HG03457 (cell line): Measurements from ENCODE around the gene POMT1.
"Not testable (repeated sequence)": the region's sequence is repeated elsewhere in the genome, so short reads cannot be mapped to it uniquely, and the experiment has no call there.

Experiments
- ATAC-seq: cut with Tn5 transposase; IDR thresholded peaks from one replicate; pipeline ENCODE4 v1.9.1; 2021; ENCODE audit warnings: moderate number of reproducible peaks; ENCODE audit not compliant: unreplicated experiment

The POMT1 gene

DNA sequence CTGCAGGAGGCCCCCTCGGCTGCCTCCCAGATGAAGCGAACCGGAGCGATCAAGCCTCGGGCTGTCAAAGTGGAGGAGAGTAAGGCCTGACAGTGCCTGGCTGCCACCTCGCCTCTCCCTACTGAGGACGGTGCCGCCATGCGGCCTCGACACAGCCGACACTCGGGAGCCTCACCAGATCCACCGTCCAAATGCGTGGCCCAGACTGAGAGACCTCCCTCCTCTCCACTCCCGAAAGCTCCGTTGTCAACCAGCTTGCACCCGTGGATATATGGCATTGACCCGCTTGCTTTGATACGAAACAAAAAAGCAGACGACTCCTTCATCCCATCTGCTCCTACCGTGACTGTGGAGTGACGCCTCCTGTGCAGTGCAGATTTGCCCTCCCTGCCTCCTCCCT, 6.9 kb upstream of the POMT1 start:
- ATAC-seq, result no peak

DNA sequence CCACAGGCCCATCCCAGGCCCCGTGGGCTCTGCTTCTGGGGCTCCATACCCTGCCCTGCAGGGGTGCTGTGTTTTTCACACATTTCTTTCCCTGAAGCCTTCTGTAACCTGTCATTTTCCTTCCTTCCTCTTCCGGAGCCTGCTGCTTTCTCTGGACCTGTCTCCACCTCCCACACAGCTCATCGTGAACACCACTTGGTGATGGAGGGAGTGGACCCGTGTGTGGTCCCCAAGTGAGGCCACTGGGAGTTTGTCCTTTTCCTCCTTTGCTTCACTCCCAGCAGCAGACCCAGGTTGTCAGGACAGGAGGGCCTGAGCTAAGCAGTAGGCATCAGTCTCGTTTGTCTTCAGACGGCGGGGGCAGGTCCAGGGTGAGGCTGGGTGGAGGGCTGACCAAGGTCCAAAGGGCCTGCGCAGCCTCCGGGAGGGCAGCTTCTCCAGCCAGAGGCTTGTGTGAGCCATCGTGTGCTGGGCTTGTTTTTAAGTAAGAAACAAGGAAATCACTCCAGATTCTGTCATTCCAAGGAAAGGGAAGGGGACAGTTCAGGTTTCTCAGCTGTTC, 5.8 kb upstream of the POMT1 start:
- no peak for ATAC-seq

DNA sequence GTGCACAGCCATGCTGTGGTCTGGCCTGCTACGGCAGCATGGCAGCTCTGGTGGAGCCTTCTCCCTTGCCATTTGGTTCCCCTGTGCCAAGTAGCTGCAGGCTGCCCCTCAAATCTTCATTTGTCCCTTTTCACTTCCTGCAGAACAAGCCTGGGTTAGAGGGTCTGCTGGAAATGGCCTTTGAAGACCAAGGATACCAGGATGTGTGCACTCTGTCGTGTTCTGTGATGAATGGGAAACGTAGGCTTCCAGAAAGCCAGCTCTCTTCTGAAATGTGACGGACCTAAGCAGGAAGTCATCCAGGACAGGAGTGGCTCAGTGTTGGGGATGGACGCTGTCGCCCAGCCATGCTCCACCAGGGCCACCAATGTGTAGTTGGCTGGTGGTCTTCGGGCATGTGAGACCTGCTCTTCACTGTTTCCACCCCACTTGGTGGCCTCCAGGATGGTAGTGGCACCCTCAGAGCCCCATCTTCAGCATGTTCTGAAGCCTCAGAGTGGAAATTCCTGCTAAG, 3.4 kb upstream of the POMT1 start:
- no peak for ATAC-seq

DNA sequence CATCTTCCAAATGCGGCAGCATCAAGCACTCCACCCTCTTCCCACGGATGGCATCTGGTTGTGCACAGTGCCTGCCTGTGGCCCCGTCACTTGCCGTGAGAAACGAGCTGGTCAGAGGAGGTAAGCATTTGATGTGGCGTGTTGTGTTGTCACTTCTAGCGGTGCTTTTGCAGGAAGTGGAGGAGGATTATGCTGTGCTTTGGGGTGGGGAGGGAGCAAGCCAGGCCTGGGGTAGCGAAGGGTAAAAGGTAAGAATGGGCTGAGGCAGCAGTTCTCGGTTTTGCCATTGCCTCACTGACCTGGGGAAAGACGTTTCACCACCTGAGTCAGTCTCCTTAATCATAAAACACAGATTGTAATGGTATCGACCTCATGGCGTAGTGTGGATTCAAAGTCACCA, 2.3 kb upstream of the POMT1 start:
- no peak for ATAC-seq

DNA sequence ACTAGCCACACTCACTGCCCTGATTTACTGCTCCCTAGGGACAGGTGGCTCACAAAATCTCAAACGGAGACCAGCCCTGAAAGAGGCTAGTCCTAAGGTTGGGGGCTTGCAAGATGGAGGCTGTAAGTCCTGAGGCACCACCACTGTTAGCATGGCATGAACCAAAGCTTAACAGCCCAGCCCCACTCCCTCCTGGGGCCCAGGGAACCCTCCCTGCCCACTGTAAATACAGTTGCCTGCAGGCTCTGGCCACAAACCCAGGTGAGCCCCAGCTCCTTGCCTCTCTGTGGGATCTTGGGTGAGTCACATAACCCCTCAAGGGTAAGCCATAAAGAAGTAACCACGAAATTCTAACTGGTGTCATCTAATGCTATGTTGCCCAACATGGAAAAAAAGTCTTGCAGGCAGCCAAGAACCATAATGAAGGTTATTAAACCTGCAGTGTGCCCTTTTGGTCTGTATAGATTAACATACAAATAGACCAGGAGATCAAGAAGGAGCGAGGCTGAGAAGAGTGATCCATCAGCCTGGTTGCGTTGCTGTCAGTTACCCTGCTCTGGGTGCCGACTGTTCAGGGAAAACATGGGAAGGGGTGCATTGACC, 1.7 kb upstream of the POMT1 start:
- ATAC-seq, result no peak

DNA sequence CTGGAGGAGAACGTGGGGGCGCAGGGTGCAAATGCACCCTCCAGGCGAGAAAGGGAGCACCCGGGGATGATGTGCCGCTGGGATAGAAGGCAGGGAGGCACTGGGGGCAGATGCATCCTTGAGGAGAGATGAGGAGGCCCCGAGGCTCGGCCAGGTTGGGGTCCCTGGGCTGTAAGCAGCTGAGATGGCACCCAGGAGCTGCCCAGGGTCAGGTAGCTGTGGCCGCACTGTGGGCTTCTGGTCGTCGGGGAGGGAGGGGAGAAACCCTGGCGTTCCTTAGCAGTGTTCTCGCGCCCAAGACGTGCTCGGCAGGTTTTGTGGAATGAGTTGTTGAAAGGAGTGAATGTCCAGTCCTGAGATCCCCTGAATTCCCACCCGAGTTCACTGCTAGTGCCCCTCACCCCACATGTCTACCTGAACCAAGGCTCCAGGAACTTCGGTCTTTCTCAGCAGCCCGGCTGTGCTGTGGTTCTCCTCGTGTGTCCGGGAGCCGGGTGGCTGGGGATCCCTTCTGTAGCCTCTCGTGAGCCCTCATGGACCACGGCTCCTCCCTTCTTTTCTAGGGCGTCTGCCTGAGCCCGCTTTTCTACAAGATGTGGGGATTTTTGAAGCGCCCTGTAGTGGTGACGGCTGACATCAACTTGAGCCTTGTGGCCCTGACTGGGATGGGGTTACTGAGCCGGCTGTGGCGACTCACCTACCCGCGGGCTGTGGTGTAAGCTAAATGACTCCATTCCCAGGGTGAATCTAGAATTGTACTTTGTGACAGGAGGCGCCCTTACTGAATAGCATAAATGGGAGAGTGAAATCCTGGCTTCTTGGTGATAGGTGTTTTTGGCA, 1.1 kb downstream of the POMT1 start:
- no peak for ATAC-seq

DNA sequence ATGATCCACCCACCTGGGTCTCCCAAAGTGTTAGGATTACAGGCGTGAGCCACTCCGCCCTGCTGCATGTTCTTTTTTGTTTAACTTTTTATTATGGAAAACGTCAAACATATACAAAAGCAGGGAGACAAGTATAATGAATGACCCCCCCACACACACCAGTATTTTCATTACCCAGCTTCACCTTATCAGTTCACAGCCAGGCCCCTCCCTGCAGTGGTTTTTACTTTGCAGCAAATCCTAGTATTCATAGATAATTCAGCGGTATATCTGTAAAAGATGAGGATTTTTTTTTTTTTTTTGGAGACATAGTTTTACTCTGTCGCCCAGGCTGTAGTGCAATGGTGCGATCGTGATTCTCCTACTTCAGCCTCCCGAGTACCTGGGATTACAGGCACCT, 2.3 kb downstream of the POMT1 start:
- ATAC-seq, result no peak

DNA sequence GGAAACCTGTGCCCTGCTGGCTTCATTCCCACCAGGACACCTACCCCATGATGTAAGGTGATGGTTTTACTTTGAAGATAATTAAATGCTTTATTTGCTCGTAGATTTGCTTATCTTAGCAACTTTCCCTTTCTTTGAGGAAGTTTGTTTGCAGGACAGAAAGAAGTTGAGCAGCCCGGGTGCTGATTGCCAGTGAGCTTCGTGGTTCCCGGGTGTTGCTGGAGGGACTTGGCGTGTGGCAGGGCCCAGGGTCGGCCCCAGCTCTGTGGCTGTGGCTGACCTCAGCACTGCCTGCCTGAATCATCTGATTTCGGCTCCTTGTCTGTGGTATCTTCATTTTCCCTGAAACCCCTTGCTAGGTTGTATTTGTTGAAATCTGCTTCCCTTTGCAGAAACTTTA, 8.7 kb downstream of the POMT1 start:
- ATAC-seq, result no peak

DNA sequence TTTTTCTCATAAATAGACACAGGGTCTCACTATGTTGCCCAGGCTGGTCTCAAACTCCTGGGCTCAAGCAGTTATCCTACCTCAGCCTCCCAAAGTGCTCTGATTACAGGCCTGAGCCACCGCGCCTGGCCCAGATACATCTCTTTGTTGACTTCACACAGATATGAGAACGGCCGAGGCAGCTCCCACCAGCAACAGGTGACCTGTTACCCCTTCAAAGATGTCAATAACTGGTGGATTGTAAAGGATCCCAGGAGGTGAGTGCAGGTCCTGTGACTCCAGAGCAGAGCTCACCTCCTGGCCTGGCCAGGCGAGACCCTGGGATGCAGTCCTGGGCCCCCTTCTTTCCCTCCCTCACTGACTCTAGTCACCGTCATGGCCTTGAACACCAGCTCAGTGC, 9.2 kb downstream of the POMT1 start:
- ATAC-seq, result no peak

DNA sequence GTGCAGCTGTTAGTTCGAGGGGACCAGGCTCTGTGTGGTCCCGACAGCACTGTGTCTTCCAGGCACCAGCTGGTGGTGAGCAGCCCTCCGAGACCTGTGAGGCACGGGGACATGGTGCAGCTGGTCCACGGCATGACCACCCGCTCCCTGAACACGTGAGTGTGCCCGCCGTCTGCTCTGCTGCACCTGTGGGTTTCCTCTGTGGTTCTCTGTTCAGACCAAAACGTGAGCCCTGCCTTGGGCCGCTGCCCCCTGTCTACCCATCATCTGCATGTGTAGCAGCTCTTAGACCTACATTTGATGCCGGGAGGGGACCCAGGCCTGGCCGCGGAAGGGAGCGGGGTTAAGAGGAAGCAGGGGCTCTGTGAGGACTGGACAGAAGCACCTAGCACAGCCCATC, 10.5 kb downstream of the POMT1 start:
- no peak for ATAC-seq

DNA sequence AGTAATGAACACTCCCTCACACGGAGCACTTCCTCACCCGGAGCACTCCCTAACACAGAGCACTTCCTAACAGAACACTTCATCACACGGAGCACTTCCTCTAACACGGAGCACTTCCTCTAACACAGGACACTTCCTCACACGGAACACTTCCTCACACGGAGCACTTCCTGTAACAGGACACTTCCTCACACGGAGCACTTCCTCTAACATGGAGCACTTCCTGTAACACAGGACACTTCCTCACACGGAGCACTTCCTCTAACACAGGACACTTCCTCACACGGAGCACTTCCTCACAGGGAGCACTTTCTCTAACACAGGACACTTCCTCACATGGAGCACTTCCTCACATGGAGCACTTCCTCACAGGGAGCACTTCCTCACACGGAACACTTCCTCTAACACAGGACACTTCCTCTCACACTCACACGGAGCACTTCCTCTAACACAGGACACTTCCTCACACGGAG, 12.9 kb downstream of the POMT1 start:
- ATAC-seq, result not testable (repeated sequence)

DNA sequence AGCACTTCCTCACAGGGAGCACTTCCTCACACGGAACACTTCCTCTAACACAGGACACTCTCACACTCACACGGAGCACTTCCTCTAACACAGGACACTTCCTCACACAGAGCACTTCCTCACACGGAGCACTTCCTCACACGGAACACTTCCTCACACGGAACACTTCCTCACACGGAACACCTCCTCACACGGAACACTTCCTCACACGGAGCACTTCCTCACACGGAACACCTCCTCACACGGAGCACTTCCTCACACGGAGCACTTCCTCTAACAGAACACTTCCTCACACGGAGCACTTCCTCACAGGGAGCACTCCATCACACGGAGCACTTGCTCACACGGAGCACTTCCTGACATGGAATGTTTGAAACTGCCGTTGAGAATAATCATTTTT, 13.4 kb downstream of the POMT1 start:
- ATAC-seq, result no peak

DNA sequence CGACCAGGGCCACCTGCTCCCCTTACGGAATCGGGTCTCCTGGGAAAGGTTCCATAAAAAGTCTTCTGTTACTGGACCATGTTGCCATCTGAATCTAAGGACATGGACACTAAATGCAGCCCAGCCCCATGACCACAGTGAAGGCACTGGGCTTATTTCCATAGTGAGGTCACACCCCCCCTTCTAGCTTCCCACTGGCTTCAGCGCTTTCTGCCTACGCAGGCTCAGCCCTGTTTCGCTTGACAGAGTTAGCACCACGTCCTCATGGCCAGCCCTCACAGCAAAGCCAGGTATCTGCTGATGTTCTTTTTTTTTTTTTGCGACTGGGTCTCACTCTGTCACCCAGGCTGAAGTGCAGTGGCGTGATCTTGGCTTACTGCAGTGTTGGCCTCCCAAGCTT, 14.2 kb downstream of the POMT1 start:
- ATAC-seq, result no peak

DNA sequence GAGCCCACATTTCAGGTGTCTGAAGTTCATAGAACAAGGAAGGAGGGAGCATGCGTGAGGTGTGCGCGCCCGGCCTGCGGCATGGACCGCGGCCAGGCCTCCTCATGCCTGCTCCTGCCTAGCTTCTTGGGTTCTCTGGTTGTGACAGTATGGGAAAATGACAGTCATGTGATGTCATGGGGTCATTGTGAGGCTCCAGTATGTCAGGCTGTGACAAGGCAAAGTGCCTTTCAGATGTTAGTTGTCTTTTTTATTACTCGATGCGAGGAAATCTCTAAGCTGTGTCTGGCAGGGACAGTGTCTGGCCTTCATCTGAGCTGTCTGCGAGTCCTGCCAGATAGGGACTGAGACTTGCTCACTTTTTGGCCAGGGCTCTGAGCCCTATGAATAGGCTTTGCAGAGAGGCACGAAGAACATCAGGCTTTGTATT, 15.1 kb downstream of the POMT1 start:
- no peak for ATAC-seq

DNA sequence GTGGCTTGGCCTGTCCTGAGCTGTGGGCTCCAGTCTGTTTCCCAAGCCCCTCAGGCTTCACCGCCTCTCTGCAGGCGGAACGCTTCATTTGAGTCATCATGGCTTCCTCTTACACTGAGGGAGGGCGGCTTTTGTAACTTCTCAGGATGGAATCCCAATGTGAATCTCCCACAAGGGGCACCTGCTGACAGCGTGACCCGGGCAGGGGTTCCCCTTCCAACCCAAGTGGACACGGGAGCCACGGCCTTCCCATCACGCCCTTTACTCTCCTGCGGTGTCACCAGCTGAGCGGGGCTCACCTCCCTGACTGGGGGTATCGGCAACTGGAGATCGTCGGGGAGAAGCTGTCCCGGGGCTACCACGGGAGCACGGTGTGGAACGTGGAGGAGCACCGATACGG, 15.8 kb downstream of the POMT1 start:
- ATAC-seq, result no peak

DNA sequence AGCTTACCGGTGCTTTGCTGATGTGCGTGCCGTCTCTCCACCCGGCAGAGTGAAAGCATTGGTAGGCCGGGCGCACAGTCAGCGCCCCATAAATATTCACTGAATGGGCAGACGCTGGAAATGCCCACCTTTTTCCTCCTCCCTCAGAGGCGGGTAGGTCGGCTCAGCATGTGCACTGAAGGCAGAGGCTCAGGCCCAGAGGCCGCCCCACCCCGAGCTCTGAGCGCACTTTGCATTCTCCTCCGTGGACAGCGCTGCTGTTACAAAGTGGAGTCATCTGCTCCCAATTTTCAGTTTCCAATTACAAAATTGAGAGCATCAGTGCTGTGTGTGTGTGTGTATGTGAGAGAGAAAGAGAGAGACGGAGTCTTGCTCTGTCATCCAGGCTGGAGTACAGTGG, 17.8 kb downstream of the POMT1 start:
- no peak for ATAC-seq

DNA sequence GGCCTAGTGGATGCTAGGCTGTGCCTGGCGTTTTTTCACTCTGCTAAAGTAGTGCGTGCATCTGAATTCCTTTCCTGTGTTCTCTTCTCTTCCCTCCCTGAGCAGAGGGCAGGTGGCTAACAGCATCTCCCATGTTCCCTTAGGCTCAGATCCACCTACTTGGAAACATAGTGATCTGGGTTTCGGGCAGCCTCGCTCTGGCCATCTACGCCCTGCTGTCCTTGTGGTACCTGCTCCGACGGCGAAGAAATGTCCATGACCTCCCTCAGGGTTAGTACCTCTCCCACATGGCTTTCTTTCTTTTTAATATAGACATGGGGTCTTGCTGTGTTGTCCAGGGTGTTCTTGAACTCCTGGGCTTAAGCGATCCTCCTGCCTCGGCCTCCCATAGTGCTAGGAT, 18.5 kb downstream of the POMT1 start:
- ATAC-seq, result no peak

DNA sequence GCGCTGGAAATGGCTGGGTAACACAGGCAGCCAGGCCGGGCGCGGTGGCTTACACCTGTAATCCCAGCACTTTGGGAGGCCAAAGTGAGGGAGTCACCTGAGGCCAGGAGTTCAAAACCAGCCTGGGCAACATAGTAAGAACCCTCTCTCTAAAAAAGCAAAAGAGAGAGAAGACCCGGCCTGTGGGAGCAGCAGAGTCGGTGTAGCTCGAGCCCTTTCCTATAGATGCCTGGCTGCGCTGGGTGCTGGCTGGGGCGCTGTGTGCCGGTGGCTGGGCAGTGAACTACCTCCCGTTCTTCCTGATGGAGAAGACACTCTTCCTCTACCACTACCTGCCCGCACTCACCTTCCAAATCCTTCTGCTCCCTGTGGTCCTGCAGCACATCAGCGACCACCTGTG, 19.1 kb downstream of the POMT1 start:
- ATAC-seq, result no peak

DNA sequence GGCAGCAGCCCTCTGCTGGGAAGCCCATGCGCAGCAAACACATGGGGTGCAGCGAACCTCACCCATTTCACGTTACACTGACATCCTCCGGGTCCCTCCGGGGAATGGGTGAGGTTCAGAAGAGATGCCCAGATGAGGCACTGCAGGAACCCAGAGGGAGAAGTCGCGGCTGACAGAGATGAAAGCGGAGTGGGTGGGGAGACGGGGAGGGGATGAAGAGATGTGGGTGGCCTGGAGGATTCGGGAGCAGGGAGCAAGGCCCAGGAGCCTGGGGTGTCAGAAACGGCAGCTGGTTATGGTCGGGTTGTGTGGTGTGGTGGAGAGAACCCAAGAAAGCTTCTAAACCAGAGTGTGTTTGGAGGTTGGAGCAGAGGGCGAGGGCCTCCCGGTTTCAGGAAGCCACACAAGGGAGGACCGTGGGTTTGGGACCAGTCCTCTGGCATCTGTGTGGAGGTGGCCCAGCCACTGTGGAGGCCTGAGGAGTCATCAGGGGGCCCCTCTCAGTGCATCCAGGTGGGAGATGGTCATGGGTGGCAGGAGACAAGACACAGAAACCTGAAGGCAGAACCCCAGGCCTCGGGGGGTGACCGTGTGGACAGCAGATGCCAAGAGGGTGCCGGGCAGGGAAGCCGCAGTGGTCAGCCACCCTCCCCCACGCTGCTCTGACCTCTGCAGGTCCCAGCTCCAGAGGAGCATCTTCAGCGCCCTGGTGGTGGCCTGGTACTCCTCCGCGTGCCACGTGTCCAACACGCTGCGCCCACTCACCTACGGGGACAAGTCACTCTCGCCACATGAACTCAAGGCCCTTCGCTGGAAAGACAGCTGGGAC, 19.8 kb downstream of the POMT1 start:
- no peak for ATAC-seq

DNA sequence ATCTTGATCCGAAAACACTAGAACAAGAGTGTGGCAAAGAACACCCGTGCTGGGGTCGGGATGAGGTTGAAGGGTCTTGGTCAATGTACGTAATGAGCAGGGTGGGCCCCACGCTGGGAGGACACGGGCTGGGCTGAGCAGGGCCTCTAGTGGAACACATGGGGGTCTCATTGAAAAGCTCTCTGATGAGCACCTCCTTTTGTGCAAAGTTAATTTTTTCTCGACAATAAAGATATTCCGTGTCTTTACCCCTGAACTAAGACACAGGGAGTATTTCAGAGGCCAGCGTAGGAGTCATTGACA, 20.3 kb downstream of the POMT1 start:
- no peak for ATAC-seq
